Measurements from ENCODE around the gene AJM1. TPM values are rescaled to one million over a fixed set of nuclear protein-coding genes. Genes with fewer than 3 reads are reported as not detected.
"Not testable (repeated sequence)": the region's sequence is repeated elsewhere in the genome, so short reads cannot be mapped to it uniquely, and the experiment has no call there.

AJM1 gene
- total RNA-seq, 1 donor from 2014 or later: 1.8 TPM

GRCh38 chr9:136831002-136831719 is 11.1 kb upstream of the AJM1 start:
- no peak for DNase-seq (ENCODE audit: low read depth)

- no peak for DNase-seq (ENCODE audit: low read depth)
These were observed 10.6 kb upstream of the AJM1 start for GRCh38 chr9:136831720-136832104.

GRCh38 chr9:136832581-136832980 is 9.7 kb upstream of the AJM1 start:
- DNase-seq (ENCODE audit: low read depth): no peak

- not testable (repeated sequence) for DNase-seq (ENCODE audit: low read depth)
These were observed 8.8 kb upstream of the AJM1 start for GRCh38 chr9:136833381-136834048.

GRCh38 chr9:136835162-136835931 is 6.9 kb upstream of the AJM1 start:
- no peak for DNase-seq (ENCODE audit: low read depth)

- no peak for DNase-seq (ENCODE audit: low read depth)
These were observed 6.1 kb upstream of the AJM1 start for GRCh38 chr9:136835932-136836904.

GRCh38 chr9:136837146-136837855 is 5.0 kb upstream of the AJM1 start:
- no peak for DNase-seq (ENCODE audit: low read depth)

GRCh38 chr9:136837856-136838277 is 4.4 kb upstream of the AJM1 start:
- not testable (repeated sequence) for DNase-seq (ENCODE audit: low read depth)

GRCh38 chr9:136838314-136839228 is 3.7 kb upstream of the AJM1 start:
- no peak for DNase-seq (ENCODE audit: low read depth)

GRCh38 chr9:136839229-136840139 is 2.8 kb upstream of the AJM1 start:
- DNase-seq (ENCODE audit: low read depth): no peak

GRCh38 chr9:136840140-136840876 is 2.0 kb upstream of the AJM1 start:
- no peak for DNase-seq (ENCODE audit: low read depth)

GRCh38 chr9:136840877-136841645 is 1.2 kb upstream of the AJM1 start:
- DNase-seq (ENCODE audit: low read depth): peak; percentile 71

- not testable (repeated sequence) for DNase-seq (ENCODE audit: low read depth)
These were observed 465 bp upstream of the AJM1 start for GRCh38 chr9:136841646-136842379.

- not testable (repeated sequence) for DNase-seq (ENCODE audit: low read depth)
These were observed 1.0 kb downstream of the AJM1 start for GRCh38 chr9:136843159-136843800.

- DNase-seq (ENCODE audit: low read depth): not testable (repeated sequence)
These were observed 1.8 kb downstream of the AJM1 start for GRCh38 chr9:136843801-136844740.

All from renal cortical epithelial cell (primary cell).